PFSK-1 (cell line): ENCODE results near the gene SLC22A23.

ENCODE experiments used
- FOXP2 ChIP-seq: optimal IDR thresholded peaks from 2 replicates; pipeline ENCODE3; 2011; ENCODE audit warnings: borderline replicate concordance, control low read depth, inconsistent platforms; ENCODE audit not compliant: insufficient read depth; ENCODE audit errors: extremely low read length, extremely low read depth
- POLR2AphosphoS5 ChIP-seq: IDR thresholded peaks from 2 replicates; pipeline ENCODE4 v1.6.1; 2012; ENCODE audit warnings: low read depth, mild to moderate bottlenecking, control low read depth, low read length, moderate library complexity
- SIN3A ChIP-seq: IDR thresholded peaks from 2 replicates; pipeline ENCODE4 v1.6.1; 2012; ENCODE audit warnings: mild to moderate bottlenecking, low read length, moderate library complexity, borderline replicate concordance; ENCODE audit not compliant: insufficient read depth
- TAF1 ChIP-seq: IDR thresholded peaks from 2 replicates; pipeline ENCODE4 v1.6.1; 2012; ENCODE audit warnings: low read length, control low read depth, borderline replicate concordance; ENCODE audit not compliant: insufficient read depth
- TF ChIP-seq, protein P1 (sequence below), 2 experiments: IDR thresholded peaks; 2 replicates each; pipeline versions ENCODE4 v1.6.1 to v1.8.0; 2011 to 2012; ENCODE audit warnings: low read depth in 2 of 2, low read length in 2 of 2, control low read depth in 1 of 2, inconsistent platforms in 1 of 2, mild to moderate bottlenecking in 1 of 2, moderate library complexity in 1 of 2; ENCODE audit not compliant: insufficient read depth in 1 of 2

DNA sequence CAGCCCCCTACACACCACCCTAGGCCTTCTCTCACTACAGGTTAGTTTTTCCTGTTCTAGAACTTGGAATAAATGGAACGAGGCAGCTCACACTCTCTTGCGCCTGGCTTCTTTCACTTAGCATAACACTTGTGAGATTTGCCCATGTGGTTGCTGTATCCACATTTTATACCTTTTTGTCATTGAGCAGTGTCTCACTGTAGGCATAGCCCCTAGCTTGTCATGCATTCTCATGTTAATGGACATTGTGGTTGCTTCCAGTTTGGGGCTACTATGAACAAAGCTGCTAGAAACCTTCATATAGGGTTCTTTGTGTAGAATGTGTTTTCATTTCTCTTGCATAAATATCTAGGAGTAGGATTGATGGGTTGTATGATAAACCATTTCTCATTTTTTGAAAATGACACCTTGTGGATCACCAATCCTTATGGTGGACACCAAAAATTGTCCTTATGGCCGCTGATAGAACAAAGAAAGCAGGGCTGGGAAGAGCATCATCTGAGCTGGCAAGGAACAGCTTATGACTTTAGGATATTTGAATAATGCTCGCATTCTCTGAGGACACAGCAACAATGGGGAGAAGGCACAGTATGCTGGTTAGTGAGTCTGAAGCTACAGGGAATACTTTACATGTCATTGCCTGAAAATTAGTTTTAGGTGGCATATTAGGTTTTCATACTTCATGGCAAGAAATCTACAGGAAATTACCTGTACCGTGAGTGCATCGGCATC, 9.8 kb upstream of the SLC22A23 start:
- TF ChIP-seq POLR2AphosphoS5 (no peak), SIN3A (no peak), TAF1 (no peak), FOXP2 (no peak)
- TF ChIP-seq, protein P1, sequence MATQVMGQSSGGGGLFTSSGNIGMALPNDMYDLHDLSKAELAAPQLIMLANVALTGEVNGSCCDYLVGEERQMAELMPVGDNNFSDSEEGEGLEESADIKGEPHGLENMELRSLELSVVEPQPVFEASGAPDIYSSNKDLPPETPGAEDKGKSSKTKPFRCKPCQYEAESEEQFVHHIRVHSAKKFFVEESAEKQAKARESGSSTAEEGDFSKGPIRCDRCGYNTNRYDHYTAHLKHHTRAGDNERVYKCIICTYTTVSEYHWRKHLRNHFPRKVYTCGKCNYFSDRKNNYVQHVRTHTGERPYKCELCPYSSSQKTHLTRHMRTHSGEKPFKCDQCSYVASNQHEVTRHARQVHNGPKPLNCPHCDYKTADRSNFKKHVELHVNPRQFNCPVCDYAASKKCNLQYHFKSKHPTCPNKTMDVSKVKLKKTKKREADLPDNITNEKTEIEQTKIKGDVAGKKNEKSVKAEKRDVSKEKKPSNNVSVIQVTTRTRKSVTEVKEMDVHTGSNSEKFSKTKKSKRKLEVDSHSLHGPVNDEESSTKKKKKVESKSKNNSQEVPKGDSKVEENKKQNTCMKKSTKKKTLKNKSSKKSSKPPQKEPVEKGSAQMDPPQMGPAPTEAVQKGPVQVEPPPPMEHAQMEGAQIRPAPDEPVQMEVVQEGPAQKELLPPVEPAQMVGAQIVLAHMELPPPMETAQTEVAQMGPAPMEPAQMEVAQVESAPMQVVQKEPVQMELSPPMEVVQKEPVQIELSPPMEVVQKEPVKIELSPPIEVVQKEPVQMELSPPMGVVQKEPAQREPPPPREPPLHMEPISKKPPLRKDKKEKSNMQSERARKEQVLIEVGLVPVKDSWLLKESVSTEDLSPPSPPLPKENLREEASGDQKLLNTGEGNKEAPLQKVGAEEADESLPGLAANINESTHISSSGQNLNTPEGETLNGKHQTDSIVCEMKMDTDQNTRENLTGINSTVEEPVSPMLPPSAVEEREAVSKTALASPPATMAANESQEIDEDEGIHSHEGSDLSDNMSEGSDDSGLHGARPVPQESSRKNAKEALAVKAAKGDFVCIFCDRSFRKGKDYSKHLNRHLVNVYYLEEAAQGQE (IDR thresholded peaks at IDR 0.05; ENCODE audit: insufficient read depth in 1 of 2, low read depth in 2 of 2, low read length in 2 of 2) = no peak
